Posterior vena cava (tissue), 2 donors: ENCODE data around the gene TTLL1. TPM values are rescaled to one million over a fixed set of nuclear protein-coding genes. Genes with fewer than 3 reads are reported as not detected.

Experiments used
- DNase-seq: peaks from one replicate; pipeline ENCODE4 v3.0.0-alpha.2; 2020; ENCODE audit warnings: low spot score
- intact Hi-C, 2 donors: fragments of 100-400 bp; cut with DNase I; formaldehyde crosslinking; loops; one replicate each; pipeline versions ENCODE4 v1.14.1 to v1.14.2; 2022 to 2023
- total RNA-seq, 2 donors: library from RNA; stranded (reverse); fragmentation: NEBNext Ultra II Directional; extraction: Animal tissue kit (Norgen Biotek cat#: 25700); gene quantifications; one replicate each; pipeline ENCODE4 v1.2.1, GENCODE V29; 2021
- donor health status: DM: yes; HTN: yes; CAD: no.
- donor health status: DM: yes; HTN: yes; CAD: no.

Gene TTLL1
- total RNA-seq, 2 donors from 2014 or later = 5.0 to 7.2 TPM

- intact Hi-C loops = no loop called here
- no peak for DNase-seq
Measured at GRCh38 chr22:43085658-43086606, 3.3 kb downstream of the TTLL1 start.

GRCh38 chr22:43081968-43082367 is 7.2 kb downstream of the TTLL1 start:
- intact Hi-C loops = no loop called here
- DNase-seq = no peak

- DNase-seq = no peak
- intact Hi-C loops = no loop called here
Measured at GRCh38 chr22:43080616-43081015, 8.6 kb downstream of the TTLL1 start.

- DNase-seq = no peak
- intact Hi-C loops = no loop called here
Measured at GRCh38 chr22:43079742-43080141, 9.4 kb downstream of the TTLL1 start.

- intact Hi-C loops = no loop called here
Measured at GRCh38 chr22:43078522-43078921, 10.7 kb downstream of the TTLL1 start.

GRCh38 chr22:43077121-43077877 is 11.9 kb downstream of the TTLL1 start:
- no peak for DNase-seq
- intact Hi-C loops = no loop called here

More at GRCh38 chr22:43078522-43078921, 10.7 kb downstream of the TTLL1 start:
- no peak for DNase-seq

- intact Hi-C loops = no loop called here
- DNase-seq = no peak
Measured at GRCh38 chr22:43066844-43067385, 22.3 kb downstream of the TTLL1 start.

GRCh38 chr22:43066134-43066533 is 23.1 kb downstream of the TTLL1 start:
- intact Hi-C loops = no loop called here
- DNase-seq = no peak

- intact Hi-C loops = no loop called here
- no peak for DNase-seq
Measured at GRCh38 chr22:43060183-43060582, 29.0 kb downstream of the TTLL1 start.

- intact Hi-C loops = no loop called here
- no peak for DNase-seq
Measured at GRCh38 chr22:43057641-43058040, 31.6 kb downstream of the TTLL1 start.

GRCh38 chr22:43053176-43053575 is 36.0 kb downstream of the TTLL1 start:
- intact Hi-C loops = no loop called here
- DNase-seq = no peak

- DNase-seq = no peak
- intact Hi-C loops = no loop called here
Measured at GRCh38 chr22:43050995-43051394, 38.2 kb downstream of the TTLL1 start.

- intact Hi-C loops = no loop called here
- no peak for DNase-seq
Measured at GRCh38 chr22:43047605-43048004, 41.6 kb downstream of the TTLL1 start.

- DNase-seq = no peak
- intact Hi-C loops = no loop called here
Measured at GRCh38 chr22:43044290-43044712, 44.9 kb downstream of the TTLL1 start.

GRCh38 chr22:43042101-43042780 is 47.0 kb downstream of the TTLL1 start:
- intact Hi-C loops = no loop called here
- DNase-seq = no peak

- DNase-seq = no peak
- intact Hi-C loops = no loop called here
Measured at GRCh38 chr22:43039800-43040199, 49.4 kb downstream of the TTLL1 start.

GRCh38 chr22:43038325-43038724 is 50.9 kb downstream of the TTLL1 start:
- intact Hi-C loops = no loop called here
- DNase-seq = no peak

GRCh38 chr22:43036282-43036829 is 52.8 kb downstream of the TTLL1 start:
- DNase-seq = peak; percentile 95
- intact Hi-C loops = no loop called here

GRCh38 chr22:43035250-43035649 is 53.9 kb downstream of the TTLL1 start:
- intact Hi-C loops = no loop called here
- DNase-seq = no peak
